NCI-H187 treated with DMSO at 0.1 percent for 48 hours (cell line): ENCODE results near the gene VPS8.

Source experiments
- DNase-seq: peaks from one replicate; lab custom pipeline; 2025; lab: John Stamatoyannopoulos, UW

Gene VPS8

GRCh38 chr3:184811999-184812661 lies at the start of gene VPS8:
TSS of gene VPS8 (plus strand) at chr3:184812166. CDS start at chr3:184824633, 12,467 bp downstream.
- DNase-seq, result peak; percentile 87

GRCh38 chr3:184764191-184764590 lies 47.8 kb upstream of the VPS8 start:
- no peak for DNase-seq

GRCh38 chr3:184765047-184765729 lies 46.8 kb upstream of the VPS8 start:
- no peak for DNase-seq

GRCh38 chr3:184765730-184766074 lies 46.3 kb upstream of the VPS8 start:
- DNase-seq, result no peak

- DNase-seq, result peak; percentile 36
These were observed 45.3 kb upstream of the VPS8 start for GRCh38 chr3:184766555-184767261.

GRCh38 chr3:184767377-184767776 lies 44.6 kb upstream of the VPS8 start:
- DNase-seq, result no peak

GRCh38 chr3:184769382-184770170 lies 42.4 kb upstream of the VPS8 start:
- DNase-seq, result no peak

GRCh38 chr3:184770541-184770940 lies 41.4 kb upstream of the VPS8 start:
- DNase-seq, result no peak

- no peak for DNase-seq
These were observed 40.5 kb upstream of the VPS8 start for GRCh38 chr3:184771301-184772127.

- no peak for DNase-seq
These were observed 39.2 kb upstream of the VPS8 start for GRCh38 chr3:184772667-184773272.

- no peak for DNase-seq
These were observed 38.4 kb upstream of the VPS8 start for GRCh38 chr3:184773283-184774186.

- DNase-seq, result no peak
These were observed 35.0 kb upstream of the VPS8 start for GRCh38 chr3:184776916-184777315.

- no peak for DNase-seq
These were observed 34.2 kb upstream of the VPS8 start for GRCh38 chr3:184777566-184778356.

- DNase-seq, result no peak
These were observed 33.3 kb upstream of the VPS8 start for GRCh38 chr3:184778426-184779332.

- no peak for DNase-seq
These were observed 30.9 kb upstream of the VPS8 start for GRCh38 chr3:184780981-184781515.

- DNase-seq, result no peak
These were observed 30.2 kb upstream of the VPS8 start for GRCh38 chr3:184781801-184782200.

GRCh38 chr3:184783319-184783718 lies 28.6 kb upstream of the VPS8 start:
- DNase-seq, result no peak
